Spleen (tissue), 7 donors: ENCODE data around the gene E2F7.

Source experiments
- POLR2A ChIP-seq, 3 donors: fragments of 450-650 bp; IDR thresholded peaks; one replicate each; pipeline ENCODE4 v1.5.1; 2017; ENCODE audit warnings: antibody characterized with exemption in 3 of 3, mild to moderate bottlenecking in 1 of 3
- POLR2AphosphoS5 ChIP-seq, 3 donors: sonication (generic); formaldehyde crosslinking; IDR thresholded peaks; one replicate each; pipeline ENCODE4 v1.5.1; 2017; ENCODE audit warnings: antibody characterized with exemption in 3 of 3
- TF ChIP-seq, protein P1 (sequence below), 11 experiments: fragments of 200-600 bp in 7 of 11; fragments of 450-650 bp in 4 of 11; sonication (generic) in 4 of 11; IDR thresholded peaks in 8 of 11; conservative IDR thresholded peaks in 3 of 11; 1 replicate in 7 of 11; 2 replicates in 4 of 11; pipeline versions ENCODE4 v1.4.0 to v1.8.0; 2016 to 2021; ENCODE audit warnings: antibody characterized with exemption in 11 of 11, inconsistent platforms in 4 of 11, mild to moderate bottlenecking in 1 of 11
- donor health status: DM: no; HTN: no; CAD: no; lungs with moderate emphysema.
- donor health status: DM: no; HTN: no; CAD: no.
- donor health status: DM: no; HTN: no; CAD: no.

GRCh38 chr12:77049767-77050353 is 15.5 kb downstream of the E2F7 start:
- TF ChIP-seq, protein P1, sequence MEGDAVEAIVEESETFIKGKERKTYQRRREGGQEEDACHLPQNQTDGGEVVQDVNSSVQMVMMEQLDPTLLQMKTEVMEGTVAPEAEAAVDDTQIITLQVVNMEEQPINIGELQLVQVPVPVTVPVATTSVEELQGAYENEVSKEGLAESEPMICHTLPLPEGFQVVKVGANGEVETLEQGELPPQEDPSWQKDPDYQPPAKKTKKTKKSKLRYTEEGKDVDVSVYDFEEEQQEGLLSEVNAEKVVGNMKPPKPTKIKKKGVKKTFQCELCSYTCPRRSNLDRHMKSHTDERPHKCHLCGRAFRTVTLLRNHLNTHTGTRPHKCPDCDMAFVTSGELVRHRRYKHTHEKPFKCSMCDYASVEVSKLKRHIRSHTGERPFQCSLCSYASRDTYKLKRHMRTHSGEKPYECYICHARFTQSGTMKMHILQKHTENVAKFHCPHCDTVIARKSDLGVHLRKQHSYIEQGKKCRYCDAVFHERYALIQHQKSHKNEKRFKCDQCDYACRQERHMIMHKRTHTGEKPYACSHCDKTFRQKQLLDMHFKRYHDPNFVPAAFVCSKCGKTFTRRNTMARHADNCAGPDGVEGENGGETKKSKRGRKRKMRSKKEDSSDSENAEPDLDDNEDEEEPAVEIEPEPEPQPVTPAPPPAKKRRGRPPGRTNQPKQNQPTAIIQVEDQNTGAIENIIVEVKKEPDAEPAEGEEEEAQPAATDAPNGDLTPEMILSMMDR (IDR thresholded peaks at IDR 0.05 in 8 of 11, conservative IDR thresholded peaks at IDR 0.05 in 3 of 11): peak in 10 of 11 experiments; percentile 31 to 75 (median 69)
- TF ChIP-seq POLR2A (IDR thresholded peaks at IDR 0.05) (no peak), POLR2AphosphoS5 (IDR thresholded peaks at IDR 0.05) (no peak)
